Activated T-helper 2 cell treated with anti-CD3 and anti-CD28 coated beads, Interferon-gamma antibody, Interleukin-2, Interleukin-4, amounts not matched to agents 10 μg/mL and 5 μg/mL and 100 μg/mL, durations not matched to agents 14 hours and 24 hours and 36 hours (primary cell): ENCODE measurements around the gene WFIKKN1. TPM values are rescaled to one million over a fixed set of nuclear protein-coding genes. Genes with fewer than 3 reads are reported as not detected.
"Not testable (repeated sequence)": the region's sequence is repeated elsewhere in the genome, so short reads cannot be mapped to it uniquely, and the experiment has no call there.

ENCODE experiments used
- DNase-seq: peaks from one replicate; pipeline ENCODE4 v3.0.0; 2021; ENCODE audit warnings: low spot score
- H3K27ac Mint-ChIP-seq: one replicate; pipeline ENCODE4 v1.8.0; 2021; ENCODE audit warnings: mixed read lengths
- H3K27me3 Mint-ChIP-seq: one replicate; pipeline ENCODE4 v1.8.0; 2021; ENCODE audit warnings: low read depth, mixed read lengths
- H3K36me3 Mint-ChIP-seq: one replicate; pipeline ENCODE4 v1.8.0; 2021; ENCODE audit warnings: low read depth, mixed read lengths
- H3K4me1 Mint-ChIP-seq: one replicate; pipeline ENCODE4 v1.8.0; 2021; ENCODE audit warnings: low read depth, mixed read lengths
- H3K4me3 Mint-ChIP-seq: one replicate; pipeline ENCODE4 v1.8.0; 2021; ENCODE audit warnings: low read depth, mild to moderate bottlenecking, moderate library complexity, mixed read lengths
- H3K9me3 Mint-ChIP-seq: one replicate; pipeline ENCODE4 v1.8.0; 2021; ENCODE audit warnings: mixed read lengths
- intact Hi-C: fragments of 100-400 bp; cut with micrococcal nuclease; formaldehyde crosslinking; loops from one replicate; pipeline ENCODE4 v1.15.1; 2023
- total RNA-seq: library from RNA; stranded (reverse); gene quantifications from 2 replicates; pipeline ENCODE4 v1.2.3, GENCODE V29; 2022

WFIKKN1 gene
- total RNA-seq, 1 donor from 2014 or later, result 0.57 TPM

GRCh38 chr16:589658-590187 lies 41.1 kb upstream of the WFIKKN1 start, which contains the start of gene RAB40C:
Gene RAB40C (plus strand): TSS chr16:590066. CDS start chr16:590292, 226 bp downstream.
- Mint-ChIP-seq H3K4me1 (peaks cover 16% of the 10 kb centered on the region), H3K27me3 (no peaks in the 10 kb centered on the region), H3K27ac (peak within 1 kb of the TSS; percentile 98)

GRCh38 chr16:590188-590814 lies 40.5 kb upstream of the WFIKKN1 start:
- Mint-ChIP-seq H3K27me3 (no peaks in the 10 kb centered on the region), H3K4me3 (peak overlapping the region; percentile 87), H3K9me3 (no peaks in the 10 kb centered on the region), H3K36me3 (peaks cover 9% of the 10 kb centered on the region), H3K27ac (peak overlapping the region; percentile 69), H3K4me1 (peaks cover 16% of the 10 kb centered on the region)
- intact Hi-C loops, result no loop called here
- no peak for DNase-seq

More at GRCh38 chr16:589658-590187, 41.1 kb upstream of the WFIKKN1 start, which contains the start of gene RAB40C:
- DNase-seq, result peak; percentile 98
- intact Hi-C loops, result loop anchor here (1.0 to 5.0 kb wide), 3 partner anchors 47 to 93 kb away; partner anchors contain the start of genes CAPN15, JMJD8, METTL26 and STUB1
- peak within 1 kb of the TSS; percentile 97 for H3K4me3 Mint-ChIP-seq
- H3K36me3 Mint-ChIP-seq, result peaks cover 9% of the 10 kb centered on the region
- H3K9me3 Mint-ChIP-seq, result no peaks in the 10 kb centered on the region

- H3K4me3 Mint-ChIP-seq, result peak overlapping the region; percentile 87
- DNase-seq, result no peak
- peaks cover 16% of the 10 kb centered on the region for H3K4me1 Mint-ChIP-seq
- no peaks in the 10 kb centered on the region for H3K9me3 Mint-ChIP-seq
- peak overlapping the region; percentile 69 for H3K27ac Mint-ChIP-seq
- intact Hi-C loops, result no loop called here
- H3K36me3 Mint-ChIP-seq, result peaks cover 9% of the 10 kb centered on the region
- H3K27me3 Mint-ChIP-seq, result no peaks in the 10 kb centered on the region
These were observed 40.0 kb upstream of the WFIKKN1 start for GRCh38 chr16:590815-591200.

- Mint-ChIP-seq H3K27ac (peak overlapping the region; percentile 69), H3K36me3 (peaks cover 12% of the 10 kb centered on the region), H3K27me3 (no peaks in the 10 kb centered on the region), H3K4me1 (peaks cover 19% of the 10 kb centered on the region), H3K9me3 (no peaks in the 10 kb centered on the region), H3K4me3 (peak overlapping the region; percentile 87)
- intact Hi-C loops, result no loop called here
- DNase-seq, result no peak
These were observed 39.6 kb upstream of the WFIKKN1 start for GRCh38 chr16:591231-591630.

- peaks cover 19% of the 10 kb centered on the region for H3K36me3 Mint-ChIP-seq
- DNase-seq, result no peak
- no peaks in the 10 kb centered on the region for H3K9me3 Mint-ChIP-seq
- intact Hi-C loops, result no loop called here
- H3K27me3 Mint-ChIP-seq, result no peaks in the 10 kb centered on the region
- peaks cover 19% of the 10 kb centered on the region for H3K4me1 Mint-ChIP-seq
- H3K27ac Mint-ChIP-seq, result no peak overlapping the region
- H3K4me3 Mint-ChIP-seq, result peak overlapping the region; percentile 39
These were observed 38.8 kb upstream of the WFIKKN1 start for GRCh38 chr16:591892-592517.

- H3K4me3 Mint-ChIP-seq, result no peak overlapping the region
- intact Hi-C loops, result no loop called here
These were observed 38.1 kb upstream of the WFIKKN1 start for GRCh38 chr16:592518-593306.

GRCh38 chr16:593406-593805 lies 37.4 kb upstream of the WFIKKN1 start:
- intact Hi-C loops, result no loop called here
- Mint-ChIP-seq H3K27ac (no peak overlapping the region), H3K9me3 (no peaks in the 10 kb centered on the region), H3K27me3 (no peaks in the 10 kb centered on the region), H3K4me1 (peaks cover 16% of the 10 kb centered on the region), H3K4me3 (no peak overlapping the region), H3K36me3 (peaks cover 15% of the 10 kb centered on the region)
- DNase-seq, result no peak

More at GRCh38 chr16:592518-593306, 38.1 kb upstream of the WFIKKN1 start:
- DNase-seq, result no peak
- Mint-ChIP-seq H3K4me1 (peaks cover 16% of the 10 kb centered on the region), H3K27me3 (no peaks in the 10 kb centered on the region), H3K9me3 (no peaks in the 10 kb centered on the region), H3K36me3 (peaks cover 17% of the 10 kb centered on the region), H3K27ac (no peak overlapping the region)

GRCh38 chr16:593807-594206 lies 37.0 kb upstream of the WFIKKN1 start:
- intact Hi-C loops, result no loop called here
- H3K4me1 Mint-ChIP-seq, result peaks cover 16% of the 10 kb centered on the region
- H3K36me3 Mint-ChIP-seq, result peaks cover 16% of the 10 kb centered on the region
- H3K27ac Mint-ChIP-seq, result no peak overlapping the region
- no peak for DNase-seq
- H3K4me3 Mint-ChIP-seq, result no peak overlapping the region
- H3K27me3 Mint-ChIP-seq, result no peaks in the 10 kb centered on the region
- no peaks in the 10 kb centered on the region for H3K9me3 Mint-ChIP-seq

- no peaks in the 10 kb centered on the region for H3K27me3 Mint-ChIP-seq
- H3K4me1 Mint-ChIP-seq, result peaks cover 16% of the 10 kb centered on the region
- peaks cover 17% of the 10 kb centered on the region for H3K36me3 Mint-ChIP-seq
- intact Hi-C loops, result no loop called here
- no peak overlapping the region for H3K27ac Mint-ChIP-seq
- no peaks in the 10 kb centered on the region for H3K9me3 Mint-ChIP-seq
- H3K4me3 Mint-ChIP-seq, result no peak overlapping the region
- DNase-seq, result no peak
These were observed 35.7 kb upstream of the WFIKKN1 start for GRCh38 chr16:595094-595528.

- H3K27ac Mint-ChIP-seq, result no peak overlapping the region
- no peaks in the 10 kb centered on the region for H3K27me3 Mint-ChIP-seq
- peaks cover 11% of the 10 kb centered on the region for H3K4me1 Mint-ChIP-seq
- peaks cover 17% of the 10 kb centered on the region for H3K36me3 Mint-ChIP-seq
- no peak overlapping the region for H3K4me3 Mint-ChIP-seq
- H3K9me3 Mint-ChIP-seq, result no peaks in the 10 kb centered on the region
- DNase-seq, result no peak
- intact Hi-C loops, result no loop called here
These were observed 34.6 kb upstream of the WFIKKN1 start for GRCh38 chr16:595942-596735.

GRCh38 chr16:596736-597060 lies 34.1 kb upstream of the WFIKKN1 start:
- no peak for DNase-seq
- Mint-ChIP-seq H3K27me3 (no peaks in the 10 kb centered on the region), H3K4me1 (peaks cover 9% of the 10 kb centered on the region), H3K4me3 (no peak overlapping the region), H3K36me3 (peaks cover 17% of the 10 kb centered on the region), H3K27ac (no peak overlapping the region), H3K9me3 (no peaks in the 10 kb centered on the region)
- intact Hi-C loops, result no loop called here

- H3K9me3 Mint-ChIP-seq, H3K4me1 Mint-ChIP-seq, H3K27me3 Mint-ChIP-seq, H3K4me3 Mint-ChIP-seq, H3K27ac Mint-ChIP-seq, DNase-seq, intact Hi-C loops: not testable (repeated sequence)
- peaks cover 17% of the 10 kb centered on the region for H3K36me3 Mint-ChIP-seq
These were observed 33.1 kb upstream of the WFIKKN1 start for GRCh38 chr16:597655-598054.
